ENCODE results near the gene CAMKMT.

CAMKMT gene

DNA sequence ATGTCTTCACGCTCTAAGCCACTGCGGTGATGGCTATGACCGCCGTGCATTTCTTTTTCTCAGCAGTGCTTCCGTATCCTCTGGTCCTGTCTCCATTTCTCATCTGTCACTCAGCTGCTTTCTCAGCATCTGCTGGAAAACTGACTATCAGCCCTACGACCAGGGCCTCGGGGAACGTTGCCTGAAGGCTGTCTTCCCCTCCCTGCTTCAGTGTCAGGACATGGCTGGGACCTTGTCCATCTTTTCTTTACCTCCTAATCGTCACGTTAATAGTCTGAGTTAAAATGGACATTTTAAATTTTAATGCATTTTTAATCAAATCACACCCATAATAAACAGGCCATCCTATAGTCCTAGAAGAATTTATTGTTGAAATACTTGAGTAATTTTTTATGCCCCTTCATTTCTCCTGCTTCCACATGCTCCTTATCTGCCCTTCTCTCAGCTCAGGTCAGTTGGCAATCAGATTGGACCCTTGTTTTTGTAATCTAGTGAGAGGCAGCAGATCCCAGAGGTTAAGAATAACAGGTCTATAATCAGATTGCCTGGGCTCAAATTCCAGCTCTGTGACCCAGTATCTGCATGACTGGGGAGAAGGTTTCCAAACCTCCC is 329.5 kb downstream of the CAMKMT start:
- DNase-seq (ENCODE audit: low read depth) = no peak

DNA sequence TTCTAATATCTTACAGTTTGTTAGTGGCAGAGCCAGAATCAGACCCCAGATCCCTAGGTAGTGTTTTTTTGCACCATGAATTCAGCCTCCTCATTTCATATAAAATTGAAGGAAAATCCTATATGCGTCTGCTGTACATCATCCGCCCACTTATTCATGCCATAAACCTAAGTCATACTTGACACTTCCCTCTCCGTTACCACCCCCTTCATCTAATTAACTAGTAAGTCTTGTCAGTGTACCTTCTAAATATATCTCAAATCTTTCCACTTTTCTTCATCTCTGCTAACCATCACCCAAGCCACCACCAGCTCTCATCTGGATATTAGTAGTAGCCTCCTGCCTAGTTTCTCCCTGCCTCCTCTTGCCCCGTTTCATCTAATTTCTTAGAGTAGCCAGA is 331.1 kb downstream of the CAMKMT start:
- no peak for DNase-seq (ENCODE audit: low read depth)

DNA sequence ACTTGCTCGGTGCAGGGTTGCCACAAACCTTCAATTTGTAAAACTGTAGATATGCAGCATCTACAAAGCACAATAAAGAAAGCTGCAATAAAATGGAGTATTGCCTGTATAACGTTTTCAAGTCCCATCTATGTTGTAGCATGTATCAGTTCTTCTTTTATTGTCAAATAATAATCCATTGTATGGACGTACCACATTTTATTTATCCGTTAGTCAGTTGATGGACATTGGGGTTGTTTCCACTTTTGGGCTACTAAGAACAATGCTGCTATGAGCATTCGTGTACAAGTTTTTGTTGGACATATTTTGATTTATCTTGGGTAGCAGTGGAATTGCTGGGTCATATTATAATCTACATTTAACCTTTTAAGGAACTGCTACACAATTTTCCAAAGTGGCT is 339.1 kb downstream of the CAMKMT start:
- DNase-seq (ENCODE audit: low read depth) = no peak

DNA sequence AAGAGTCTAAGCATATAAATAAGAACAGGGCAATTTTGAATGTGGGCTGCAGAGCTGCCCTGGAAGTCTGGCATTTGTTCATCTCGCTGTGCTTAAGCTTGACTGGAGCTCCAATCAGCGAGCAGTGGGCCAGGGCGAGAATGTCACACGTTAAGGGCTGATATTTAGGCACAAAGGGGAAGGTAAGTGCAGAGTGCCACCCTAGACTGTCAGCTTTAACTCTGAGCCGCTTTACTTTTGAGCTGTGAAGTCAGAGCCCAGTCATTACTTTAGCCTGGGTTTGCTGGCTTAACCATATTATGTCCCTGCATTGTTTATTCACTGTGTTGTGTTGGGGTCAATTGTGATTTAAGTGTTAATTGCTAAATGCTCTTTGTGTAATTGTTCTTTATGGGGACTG is 343.6 kb downstream of the CAMKMT start:
- no peak for DNase-seq (ENCODE audit: low read depth)

DNA sequence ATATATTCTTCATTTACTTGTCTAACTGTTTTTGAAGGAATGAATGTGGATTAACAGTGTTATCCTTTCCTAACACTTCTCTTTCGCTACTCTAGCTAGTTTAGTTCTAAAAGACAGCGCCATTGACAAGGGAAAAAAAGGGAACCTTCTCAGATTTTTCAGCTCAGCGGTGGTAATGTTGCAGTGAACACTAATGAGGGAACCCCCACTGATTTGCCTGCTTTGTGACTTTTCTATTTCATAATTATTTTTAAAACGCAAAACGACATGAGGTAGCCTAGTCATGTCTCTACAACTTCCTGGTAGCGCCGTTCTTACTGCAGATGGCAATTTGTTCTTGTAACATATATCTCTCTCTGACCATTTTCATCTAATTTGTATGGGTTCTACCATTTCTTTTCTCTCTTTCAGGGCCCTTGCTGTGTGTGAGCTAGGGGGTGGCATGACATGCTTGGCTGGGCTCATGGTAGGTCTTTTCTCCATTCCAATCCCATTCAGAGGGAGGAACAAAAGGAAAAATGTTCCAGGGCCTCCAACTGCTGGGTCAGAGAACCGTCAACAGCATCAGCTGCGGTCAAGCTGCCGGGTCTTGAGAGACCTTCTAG is 344.2 kb downstream of the CAMKMT start:
- no peak for DNase-seq (ENCODE audit: low read depth)

DNA sequence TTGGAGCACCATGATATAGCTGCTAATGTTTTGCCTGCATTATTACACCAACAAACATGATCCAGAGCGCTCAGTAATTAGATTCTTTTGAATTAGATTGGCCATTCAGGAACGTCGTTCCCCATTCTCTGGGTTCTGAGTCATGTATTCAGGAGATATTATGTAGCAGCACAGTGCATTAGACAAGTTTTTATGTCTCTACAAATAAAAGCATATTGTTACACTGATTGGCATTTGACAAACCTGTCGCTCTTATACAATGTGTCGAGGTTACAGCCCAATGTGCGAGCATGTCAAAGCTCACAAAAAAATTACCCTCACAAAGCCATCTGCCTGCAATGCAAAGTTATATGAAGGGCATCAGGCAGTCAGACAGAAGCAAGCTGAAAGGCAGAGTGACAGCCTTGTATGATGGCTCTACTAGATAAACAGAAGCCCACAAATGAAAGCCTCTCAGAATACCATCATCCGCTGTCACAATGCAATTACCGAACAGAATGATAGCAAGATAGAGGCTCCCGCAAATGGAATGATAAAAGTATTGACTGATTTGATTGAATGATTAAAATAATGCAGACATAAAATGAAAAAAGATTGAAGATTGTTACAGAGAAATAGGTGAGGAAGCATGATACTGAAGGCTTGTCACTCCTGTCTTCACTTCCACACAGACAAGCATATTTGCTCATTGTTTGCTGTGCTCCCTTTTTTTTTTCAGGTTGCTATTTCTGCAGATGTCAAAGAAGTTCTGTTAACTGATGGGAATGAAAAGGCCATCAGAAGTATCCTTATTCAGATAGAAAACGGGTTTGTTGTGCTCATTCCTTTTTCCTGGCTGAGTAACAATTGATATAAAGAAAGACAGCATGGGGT is 345.2 kb downstream of the CAMKMT start:
- no peak for DNase-seq (ENCODE audit: low read depth)

DNA sequence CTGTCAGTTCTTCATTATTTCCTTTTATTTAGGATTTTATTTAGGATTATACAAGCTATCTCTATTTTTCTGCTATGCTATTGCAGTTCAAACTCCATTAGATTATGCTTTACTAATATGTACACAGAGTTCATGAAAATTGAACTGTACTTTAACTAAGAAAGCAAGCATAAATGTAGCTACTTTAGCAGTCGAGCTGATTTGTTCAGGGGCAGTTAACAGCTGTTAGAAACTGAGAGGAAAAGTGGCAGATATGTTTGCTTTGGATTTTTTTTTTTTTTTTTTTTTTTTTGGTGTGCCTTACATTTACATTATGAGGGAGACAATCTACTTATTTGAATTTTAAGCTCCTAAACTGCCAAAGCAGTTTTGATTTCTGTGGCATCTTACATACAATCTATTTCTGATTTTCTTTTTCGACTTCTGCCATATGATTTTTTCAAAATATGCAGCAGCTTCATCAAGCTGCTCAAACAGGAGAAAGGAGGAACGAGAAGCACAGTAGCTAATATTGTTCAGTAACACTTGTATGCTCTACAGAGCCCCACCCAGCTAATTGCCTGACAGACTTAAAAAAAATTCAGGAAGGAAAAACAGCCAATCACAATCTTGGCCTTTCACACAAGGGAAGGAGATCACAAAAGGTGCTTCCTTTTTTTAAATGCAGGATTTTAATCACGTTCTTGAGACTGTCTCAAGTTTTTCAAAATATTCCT is 346.4 kb downstream of the CAMKMT start:
- no peak for DNase-seq (ENCODE audit: low read depth)

DNA sequence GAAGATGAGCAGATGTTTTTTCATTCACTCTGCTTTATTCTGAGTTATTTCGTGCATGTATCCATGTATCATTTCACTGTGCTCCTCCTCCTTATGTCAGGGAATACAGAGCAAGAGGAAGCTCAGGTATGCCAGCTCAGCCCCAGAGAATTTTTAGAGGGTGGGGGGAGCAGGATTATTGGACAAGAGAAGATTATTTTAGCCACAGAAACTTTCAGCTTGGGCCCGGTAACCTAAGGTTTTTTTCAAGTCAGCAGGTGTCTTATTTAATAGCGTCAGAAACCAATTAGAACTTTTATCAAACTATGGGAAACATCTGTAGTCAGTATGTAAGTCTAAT is 346.9 kb downstream of the CAMKMT start:
- no peak for DNase-seq (ENCODE audit: low read depth)

DNA sequence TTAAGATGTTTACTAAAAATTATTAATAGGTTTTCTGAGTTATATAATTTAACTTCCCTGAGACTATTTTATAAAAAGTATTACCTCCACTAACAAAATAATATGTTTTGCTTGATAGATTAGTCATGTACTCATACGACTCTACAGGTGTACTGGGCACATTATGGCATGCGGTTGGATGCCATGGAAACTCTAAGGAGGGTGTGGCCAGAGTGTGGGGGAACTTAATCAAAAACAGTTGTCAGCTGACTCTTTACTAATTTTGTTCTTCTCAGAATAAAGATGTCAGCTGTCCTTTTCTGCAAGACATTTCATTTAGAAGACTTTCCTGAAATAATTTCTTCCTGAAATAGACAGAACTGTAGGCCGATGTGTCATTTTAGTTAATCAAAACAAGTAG is 351.4 kb downstream of the CAMKMT start:
- no peak for DNase-seq (ENCODE audit: low read depth)

DNA sequence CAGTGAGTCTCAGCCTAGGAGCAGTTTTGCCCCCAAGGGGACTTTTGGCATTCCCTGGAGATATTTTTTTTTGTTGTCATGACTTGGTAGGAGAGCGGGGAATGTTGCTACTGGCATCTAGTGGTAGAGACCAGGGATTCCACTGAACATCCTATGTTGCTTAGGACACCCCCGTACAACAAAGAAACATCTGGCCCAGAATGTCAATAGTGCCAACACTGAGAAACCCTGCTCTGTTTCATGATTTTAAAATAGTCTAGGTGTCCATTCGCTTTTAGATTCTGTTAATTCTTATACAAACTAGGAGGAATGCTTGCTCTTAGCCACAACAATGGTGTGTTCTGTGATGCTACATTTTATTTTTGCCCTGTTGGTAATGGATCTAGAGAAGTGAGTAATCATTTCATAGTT is 353.9 kb downstream of the CAMKMT start:
- peak; percentile 13 for DNase-seq (ENCODE audit: low read depth)

DNA sequence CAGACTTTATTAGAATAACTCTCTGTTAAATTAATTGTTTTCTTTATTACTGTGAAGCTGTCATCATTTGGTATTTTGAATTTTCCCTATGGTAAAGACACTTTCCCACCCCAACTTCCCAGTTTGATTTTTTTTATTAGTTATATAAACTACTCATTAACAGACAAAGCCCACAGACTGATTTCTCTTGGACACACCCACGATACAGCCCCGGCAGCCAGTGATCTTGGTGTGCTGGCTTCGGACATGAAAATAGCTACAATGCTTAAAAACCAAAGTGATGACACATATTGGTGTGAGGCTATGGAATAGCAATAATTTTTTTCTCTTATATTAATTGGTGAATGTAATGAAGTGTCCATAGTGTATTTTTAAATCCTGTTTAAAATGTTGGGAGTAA is 354.4 kb downstream of the CAMKMT start:
- no peak for DNase-seq (ENCODE audit: low read depth)

DNA sequence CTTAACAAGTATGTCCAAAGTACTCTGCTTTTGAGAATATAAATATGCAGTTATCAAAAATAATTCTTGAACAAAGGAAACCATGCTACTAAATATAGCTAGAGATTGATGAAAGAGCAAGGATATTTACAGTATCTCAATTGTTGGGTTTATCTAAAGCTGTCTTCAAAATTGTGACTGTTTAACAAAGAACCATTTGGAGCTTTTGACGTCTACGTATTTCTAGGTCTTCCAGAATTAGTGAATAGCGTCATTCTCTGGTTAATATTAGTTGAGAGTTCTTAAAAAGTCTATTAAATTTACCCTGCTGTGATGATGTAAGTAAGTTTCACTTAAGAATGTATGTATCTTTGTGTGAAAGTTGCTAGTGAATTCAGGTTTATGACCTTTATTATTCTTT is 356.7 kb downstream of the CAMKMT start:
- no peak for DNase-seq (ENCODE audit: low read depth)

DNA sequence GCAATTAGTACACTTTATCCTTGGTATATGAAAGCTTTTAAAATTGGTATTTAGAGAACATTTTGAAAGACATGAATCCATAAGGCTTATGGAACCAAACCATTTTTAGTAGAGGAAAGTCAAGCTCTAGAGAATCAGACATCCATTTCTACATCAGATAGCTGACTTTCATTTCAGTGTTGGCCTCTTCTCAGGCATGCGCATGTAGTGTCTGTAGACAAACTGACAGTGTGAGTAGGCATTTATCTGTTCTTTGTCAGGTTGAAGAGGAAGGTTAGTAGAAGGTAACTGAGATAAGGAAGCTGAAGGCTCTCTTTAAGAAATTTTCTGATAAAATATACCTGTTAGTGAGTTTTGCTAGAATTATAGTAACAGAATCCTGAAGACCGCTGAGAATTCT is 357.8 kb downstream of the CAMKMT start:
- no peak for DNase-seq (ENCODE audit: low read depth)

DNA sequence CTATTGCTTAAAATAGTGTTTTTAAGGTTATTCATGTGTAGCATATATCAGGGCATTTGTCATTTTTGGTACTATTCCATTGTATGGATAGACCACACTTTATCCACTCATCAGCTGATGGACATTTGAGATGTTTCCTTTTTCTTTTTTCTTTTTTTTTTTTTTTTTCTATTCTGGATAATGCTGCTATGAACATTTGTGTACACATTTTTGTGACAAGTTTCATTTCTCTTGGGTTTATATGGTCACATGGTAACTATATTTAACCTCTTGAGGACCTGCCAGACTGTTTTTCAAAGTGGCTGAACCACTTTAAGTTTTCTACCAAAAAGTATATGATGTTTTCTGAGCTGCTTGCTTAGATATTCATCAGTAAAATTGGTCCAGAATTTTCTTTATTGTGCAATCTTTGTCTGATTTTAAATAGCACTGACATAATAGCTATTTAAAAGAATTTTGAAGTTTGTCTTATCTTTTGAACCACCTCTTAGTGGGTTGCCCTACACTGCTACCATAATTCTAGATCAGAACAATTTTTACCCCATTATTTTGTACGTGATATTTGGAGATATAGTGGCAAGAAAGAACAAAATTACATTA is 360.4 kb downstream of the CAMKMT start:
- DNase-seq (ENCODE audit: low read depth) = no peak

DNA sequence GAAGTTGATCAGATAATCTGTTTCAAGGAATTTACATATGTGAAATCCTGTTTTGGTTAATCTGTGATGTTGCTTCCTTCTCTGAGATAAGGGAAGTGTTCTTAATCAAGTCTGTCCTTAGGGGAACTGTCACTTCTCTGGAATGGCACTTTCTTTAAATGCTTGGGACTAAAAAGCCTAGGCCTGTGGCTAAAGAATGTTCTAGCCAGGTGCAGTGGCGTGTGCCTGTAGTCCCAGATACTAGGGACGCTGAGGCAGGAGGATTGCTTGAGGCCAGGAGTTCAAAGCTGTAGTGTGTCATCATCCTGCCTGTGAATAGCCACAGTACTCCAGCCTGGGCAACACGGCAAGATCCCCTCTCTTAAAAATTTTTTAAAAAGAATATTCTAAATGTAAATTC is 362.2 kb downstream of the CAMKMT start:
- DNase-seq (ENCODE audit: low read depth) = no peak

DNA sequence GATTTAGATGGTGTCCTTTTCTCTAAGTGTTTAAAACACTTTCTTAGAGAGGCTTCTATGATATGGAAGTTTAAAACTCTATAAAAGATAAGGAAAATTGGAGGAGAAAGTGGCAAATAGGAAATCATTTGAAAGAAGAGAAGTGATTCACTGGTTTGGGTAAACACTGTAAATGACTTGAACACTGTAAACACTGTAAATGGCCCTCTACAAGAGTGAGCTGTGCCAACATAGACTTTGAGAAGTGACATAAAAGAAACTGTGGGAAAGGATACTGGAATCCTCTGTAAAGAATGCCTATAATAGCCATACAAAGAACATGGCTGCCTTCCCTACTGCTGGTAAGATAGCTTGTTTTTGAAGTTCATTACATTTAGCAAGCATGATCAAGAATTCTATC is 368.8 kb downstream of the CAMKMT start:
- no peak for DNase-seq (ENCODE audit: low read depth)

DNA sequence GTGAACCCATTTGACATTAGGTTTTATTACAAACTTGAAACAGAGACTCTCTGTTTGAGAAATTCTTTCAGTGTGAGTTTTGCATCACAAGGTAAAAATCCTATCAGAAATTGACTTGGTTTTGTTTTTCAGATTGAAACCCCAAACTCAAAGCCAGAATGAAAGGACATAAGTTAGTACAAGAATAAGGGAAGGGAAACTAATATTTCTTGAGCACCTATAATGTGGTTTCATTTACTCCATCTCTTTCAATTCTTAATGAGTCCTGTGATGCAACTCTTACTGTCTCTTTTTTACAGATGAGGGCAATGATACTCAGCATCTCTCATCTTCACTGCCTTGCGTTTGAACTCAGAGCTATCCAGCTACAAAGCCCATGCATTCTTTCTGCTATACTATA is 369.8 kb downstream of the CAMKMT start:
- DNase-seq (ENCODE audit: low read depth) = no peak

DNA sequence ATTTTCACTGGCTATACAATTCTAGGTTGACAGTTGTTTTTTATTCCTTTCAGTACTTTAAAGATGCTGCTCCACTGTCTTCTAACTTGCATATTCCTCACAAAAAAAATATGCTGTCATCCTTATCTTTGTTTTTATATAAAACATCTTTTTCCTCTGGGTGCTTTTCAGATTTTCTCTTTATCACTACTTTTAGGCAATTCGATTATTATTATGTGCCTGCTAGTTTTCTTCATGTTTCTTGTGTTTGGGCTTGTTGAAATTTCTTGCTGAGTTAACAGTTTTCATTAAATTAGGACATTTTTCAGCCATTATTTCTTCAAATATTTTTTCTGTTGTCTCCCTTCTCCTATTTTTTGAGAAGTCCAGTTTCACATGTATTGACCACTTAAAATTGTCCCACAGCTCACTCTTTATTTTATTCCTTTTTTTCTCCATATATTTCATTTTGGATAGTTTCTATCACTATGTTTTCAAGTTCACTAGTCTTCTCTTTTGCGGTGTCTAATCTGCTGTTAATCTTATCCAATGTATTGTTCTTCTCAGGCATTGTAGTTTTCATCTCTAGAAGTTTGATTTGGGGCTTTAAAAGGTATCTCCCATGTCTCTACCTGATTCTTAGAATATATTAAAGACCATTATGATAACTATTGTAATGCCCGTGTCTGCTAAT is 374.7 kb downstream of the CAMKMT start:
- no peak for DNase-seq (ENCODE audit: low read depth)

DNA sequence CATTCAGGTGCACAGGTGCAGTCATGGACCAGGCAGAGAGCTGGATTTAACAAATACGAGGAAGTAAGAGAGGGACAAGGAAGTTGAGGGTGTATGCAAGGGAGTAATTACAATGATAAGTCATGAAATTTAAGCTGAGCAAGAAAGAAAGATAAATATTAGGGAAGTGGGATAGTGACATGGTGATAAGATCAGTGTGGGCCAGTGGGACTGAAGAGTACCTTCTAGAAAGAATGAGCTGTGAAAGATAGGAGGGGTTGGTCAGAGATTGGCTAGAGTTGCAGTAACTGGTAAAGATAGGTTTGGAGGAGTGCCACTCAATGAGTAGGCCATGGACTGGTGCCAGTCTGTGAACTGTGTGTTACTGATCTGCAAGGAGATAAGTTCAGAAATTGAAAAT is 378.9 kb downstream of the CAMKMT start:
- DNase-seq (ENCODE audit: low read depth) = no peak

DNA sequence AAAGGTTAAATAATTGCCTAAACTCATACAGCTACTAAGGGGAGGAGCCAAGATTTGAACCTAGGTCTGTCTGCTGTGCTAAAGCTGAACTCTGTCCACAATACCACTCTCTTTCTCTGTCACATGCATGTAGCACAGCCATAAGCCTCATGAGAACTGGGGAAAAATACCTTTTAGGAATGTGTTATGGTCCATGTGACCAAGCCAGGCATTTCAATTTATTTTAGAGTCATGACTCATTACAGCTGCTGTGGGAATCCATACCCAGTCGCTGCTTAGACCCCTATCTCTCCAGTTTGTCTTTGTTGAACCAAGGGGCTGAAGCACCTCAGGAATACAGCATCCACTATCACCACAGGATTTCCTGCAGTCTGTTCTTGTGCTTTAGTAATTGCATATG is 379.8 kb downstream of the CAMKMT start:
- no peak for DNase-seq (ENCODE audit: low read depth)

DNA sequence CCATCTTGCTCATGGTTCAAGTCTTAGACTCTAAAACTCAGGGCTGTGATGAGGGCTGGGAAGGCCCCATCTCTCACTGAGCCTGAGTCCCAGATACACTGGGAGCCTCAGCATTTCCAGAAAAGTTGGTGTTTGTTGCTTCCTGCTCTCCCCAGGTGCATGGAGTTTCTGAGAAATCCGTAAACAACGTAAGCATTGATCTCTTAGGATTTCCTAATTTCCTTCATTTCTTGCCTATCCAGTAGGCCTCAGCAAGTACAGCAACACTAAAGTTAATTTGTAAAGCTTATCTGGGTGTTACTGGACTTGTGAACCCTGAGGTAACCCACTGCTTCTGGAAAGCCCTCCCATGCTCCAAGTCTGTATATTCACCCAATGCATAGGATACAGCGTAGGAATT is 380.3 kb downstream of the CAMKMT start:
- no peak for DNase-seq (ENCODE audit: low read depth)

DNA sequence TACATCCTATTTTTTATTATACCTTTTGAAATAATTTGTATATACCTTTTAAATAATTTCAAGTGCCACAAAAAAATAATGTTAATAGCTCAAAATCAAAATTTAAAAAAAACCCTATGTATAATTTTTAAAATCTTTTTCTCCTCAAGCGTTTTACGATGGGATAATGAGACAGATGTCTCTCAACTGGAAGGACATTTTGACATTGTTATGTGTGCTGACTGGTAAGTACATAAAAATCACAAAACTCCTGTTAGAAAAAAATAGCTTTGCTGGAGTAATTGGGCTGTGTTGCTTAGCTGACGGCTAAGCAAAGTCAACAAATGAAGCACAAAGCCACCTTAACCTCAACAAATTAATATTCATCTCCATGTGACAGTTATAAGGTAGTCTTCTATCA is 381.7 kb downstream of the CAMKMT start:
- no peak for DNase-seq (ENCODE audit: low read depth)

Measured in HS-5 (cell line).